ENCODE data around the gene ARAP1.

ARAP1 gene

GRCh38 chr11:72743321-72744221, 8.6 kb downstream of the ARAP1 start:
- peak; percentile 33 for DNase-seq (ENCODE audit: low spot score)

GRCh38 chr11:72742513-72743320, 9.5 kb downstream of the ARAP1 start:
- no peak for DNase-seq (ENCODE audit: low spot score)

- DNase-seq (ENCODE audit: low spot score) = no peak
These were observed 10.2 kb downstream of the ARAP1 start for GRCh38 chr11:72741849-72742512.

- peak; percentile 30 for DNase-seq (ENCODE audit: low spot score)
These were observed 10.8 kb downstream of the ARAP1 start for GRCh38 chr11:72741429-72741833.

GRCh38 chr11:72740562-72741428, 11.4 kb downstream of the ARAP1 start:
- DNase-seq (ENCODE audit: low spot score) = no peak

GRCh38 chr11:72740060-72740424, 12.2 kb downstream of the ARAP1 start:
- no peak for DNase-seq (ENCODE audit: low spot score)

DNA sequence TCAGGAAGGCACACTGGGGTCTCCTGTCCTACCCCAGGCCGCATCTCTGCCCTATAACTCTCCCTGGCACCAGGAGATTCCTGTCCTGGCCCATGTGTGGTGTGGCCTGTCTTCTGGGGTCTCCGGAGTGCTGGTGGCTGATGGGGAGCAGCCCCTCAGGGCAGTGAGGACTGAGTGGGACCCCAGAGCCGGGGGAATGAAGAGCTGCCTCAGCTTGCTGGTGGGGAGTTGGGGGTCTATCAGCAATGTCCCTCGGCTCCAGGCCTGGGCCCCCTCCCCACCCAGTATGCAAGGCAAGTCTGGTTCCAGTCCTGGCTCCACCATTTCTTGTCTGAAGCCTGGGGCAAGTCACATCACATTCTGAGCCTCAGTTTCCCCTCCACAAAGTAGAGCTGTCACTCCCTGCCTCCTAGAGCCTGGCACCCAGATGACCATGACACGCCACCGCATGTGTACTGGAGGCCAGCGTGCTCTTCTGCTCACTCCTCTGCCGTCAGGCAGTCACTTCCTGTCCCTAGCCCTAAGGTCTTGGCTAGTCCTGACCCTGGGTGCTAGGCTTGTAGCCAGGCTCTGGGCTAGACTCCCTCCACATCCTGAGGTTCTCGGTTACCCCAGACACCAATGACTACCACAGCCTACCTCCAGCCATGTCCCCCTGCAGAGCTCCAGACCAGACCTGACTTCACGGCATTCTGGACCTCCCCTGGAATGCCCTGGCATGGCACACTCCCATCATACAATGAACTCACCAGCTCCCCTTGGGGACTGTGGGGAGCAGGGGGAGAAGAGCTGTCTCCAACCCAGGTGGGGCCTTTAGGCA, 12.8 kb downstream of the ARAP1 start:
- DNase-seq (ENCODE audit: low spot score) = no peak

GRCh38 chr11:72738199-72739141, 13.7 kb downstream of the ARAP1 start:
- DNase-seq (ENCODE audit: low spot score) = no peak

- no peak for DNase-seq (ENCODE audit: low spot score)
These were observed 14.9 kb downstream of the ARAP1 start for GRCh38 chr11:72737336-72737735.

DNA sequence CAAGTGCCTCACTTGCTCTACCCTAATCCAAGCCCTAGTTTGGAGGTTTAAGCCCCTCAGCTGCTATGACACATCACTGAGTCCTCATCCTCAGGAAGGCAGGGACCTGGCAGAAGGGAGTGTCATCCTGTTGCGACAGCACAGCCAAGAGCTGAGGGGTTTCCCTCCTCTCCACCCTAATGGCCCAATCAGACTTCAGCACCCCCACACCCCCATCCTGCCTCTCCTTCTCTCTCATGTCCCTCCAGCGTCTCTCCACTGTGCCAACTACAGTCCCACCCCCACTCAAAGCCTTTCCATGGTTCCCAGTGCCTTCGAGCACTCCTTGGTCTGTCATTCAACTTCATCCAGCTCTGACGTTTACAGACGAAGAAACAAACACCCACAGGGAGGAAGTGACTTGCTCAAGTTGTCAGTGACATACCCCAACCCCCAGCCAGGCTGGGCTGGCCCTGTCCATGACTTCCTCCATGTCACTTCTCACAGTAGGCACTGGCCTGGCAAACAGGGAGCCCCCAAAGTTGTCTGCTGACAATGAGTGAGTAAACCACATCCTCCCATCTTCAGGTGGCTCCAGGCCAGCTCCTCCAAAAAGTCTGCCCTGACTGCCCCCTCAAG, 15.6 kb downstream of the ARAP1 start:
- DNase-seq (ENCODE audit: low spot score) = no peak

- peak; percentile 100 for DNase-seq (ENCODE audit: low spot score)
These were observed 16.6 kb downstream of the ARAP1 start for GRCh38 chr11:72735495-72736027.

GRCh38 chr11:72732329-72732728, 19.9 kb downstream of the ARAP1 start:
- DNase-seq (ENCODE audit: low spot score) = no peak

DNA sequence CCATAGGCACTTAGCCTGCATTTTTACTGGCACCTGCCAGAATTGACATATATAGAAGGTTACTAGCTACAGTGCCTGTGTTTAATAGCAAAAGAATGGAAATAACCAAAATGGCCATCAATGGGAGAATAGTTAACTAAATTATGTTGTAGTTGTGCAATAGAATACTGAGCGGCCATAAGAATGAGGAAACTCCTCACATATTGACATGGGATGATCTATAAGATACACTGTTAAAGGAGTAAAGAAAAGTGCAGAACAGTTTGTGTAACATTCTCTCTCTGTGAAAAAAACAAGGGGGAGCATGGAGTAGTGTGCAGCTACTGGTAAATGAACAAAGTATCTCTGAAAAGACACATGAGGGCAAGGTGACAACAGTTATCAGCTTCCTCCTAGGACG, 21.5 kb downstream of the ARAP1 start:
- DNase-seq (ENCODE audit: low spot score) = no peak

DNA sequence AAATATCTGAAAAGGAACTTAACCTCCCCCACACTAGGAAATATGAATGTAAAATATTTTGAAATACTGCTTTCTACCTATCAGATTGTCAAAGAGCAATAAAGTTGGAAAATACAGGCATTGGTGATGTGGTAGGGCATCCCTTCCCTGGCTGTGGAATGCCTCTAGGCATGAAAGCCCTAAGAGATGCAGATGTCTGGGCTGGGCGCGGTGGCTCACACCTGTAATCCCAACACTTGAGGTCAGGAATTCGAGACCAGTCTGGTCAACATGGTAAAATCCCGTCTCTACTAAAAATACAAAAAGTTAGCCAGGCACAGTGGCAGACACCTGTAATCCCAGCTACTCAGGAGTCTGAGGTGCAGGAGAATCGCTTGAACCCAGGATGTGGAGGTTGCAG, 22.0 kb downstream of the ARAP1 start:
- no peak for DNase-seq (ENCODE audit: low spot score)

GRCh38 chr11:72727521-72727920, 24.7 kb downstream of the ARAP1 start:
- no peak for DNase-seq (ENCODE audit: low spot score)

DNA sequence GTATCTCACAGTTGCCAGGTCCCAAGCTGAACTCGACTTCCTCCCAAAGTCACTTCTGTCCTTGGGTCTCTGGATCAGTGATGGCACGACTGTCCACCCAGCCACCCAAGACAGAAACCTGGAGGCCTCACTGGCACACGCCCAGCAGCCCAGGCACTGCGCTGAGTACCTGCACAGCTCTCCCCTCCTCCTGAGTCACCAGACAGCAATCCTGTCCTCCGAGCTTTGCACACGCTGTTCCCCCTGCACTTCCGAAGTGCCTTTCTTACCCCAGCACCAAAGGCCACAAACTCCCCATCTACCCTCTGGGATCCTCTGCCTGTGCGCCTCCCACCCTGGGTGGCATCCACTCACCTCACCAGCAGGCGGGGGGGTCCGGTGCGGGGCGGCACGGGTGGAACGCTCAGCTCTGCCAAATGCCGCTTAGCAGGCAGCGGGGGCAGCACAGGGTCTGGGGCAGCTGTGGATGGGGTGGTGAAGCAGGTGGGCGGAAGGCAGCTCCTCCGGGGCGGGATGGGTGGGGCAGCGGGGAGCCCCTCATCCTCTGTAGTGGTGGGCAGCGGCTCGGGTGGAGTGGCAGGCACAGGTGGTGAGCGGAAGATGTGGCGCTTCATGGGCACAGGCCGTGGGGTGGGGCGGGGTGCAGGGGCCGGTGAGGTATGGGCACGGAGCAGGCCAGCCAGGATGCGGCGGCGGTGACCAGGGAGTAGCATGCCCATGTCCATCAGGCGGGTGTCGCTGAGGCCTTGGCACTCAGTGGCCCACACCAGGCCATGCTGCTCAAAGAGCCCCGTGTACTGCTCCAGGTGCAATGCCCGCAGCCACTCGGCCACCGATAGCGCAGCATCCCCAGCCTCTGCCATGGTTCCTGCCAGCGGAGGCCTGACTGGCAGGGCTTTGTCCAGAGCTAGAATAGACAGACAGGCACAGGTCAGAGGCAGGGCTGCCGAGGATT, 25.7 kb downstream of the ARAP1 start:
- no peak for DNase-seq (ENCODE audit: low spot score)

- DNase-seq (ENCODE audit: low spot score) = no peak
These were observed 26.5 kb downstream of the ARAP1 start for GRCh38 chr11:72725724-72726028.

All from SK-N-DZ (cell line).